Prostate gland (tissue), 2 donors: ENCODE data around the gene GRIK2.

ENCODE experiments used
- POLR2A ChIP-seq: fragments of 450-650 bp; IDR thresholded peaks from one replicate; pipeline ENCODE4 v1.6.1; 2016; ENCODE audit warnings: antibody characterized with exemption, mild to moderate bottlenecking
- TF ChIP-seq, protein P1 (sequence below), 4 experiments: fragments of 200-600 bp in 2 of 4; fragments of 450-650 bp in 2 of 4; sonication (generic) in 2 of 4; IDR thresholded peaks; 1 replicate in 3 of 4; 2 replicates in 1 of 4; pipeline ENCODE4 v1.5.1; 2016 to 2019; ENCODE audit warnings: antibody characterized with exemption in 4 of 4, mild to moderate bottlenecking in 2 of 4, moderate library complexity in 2 of 4

DNA sequence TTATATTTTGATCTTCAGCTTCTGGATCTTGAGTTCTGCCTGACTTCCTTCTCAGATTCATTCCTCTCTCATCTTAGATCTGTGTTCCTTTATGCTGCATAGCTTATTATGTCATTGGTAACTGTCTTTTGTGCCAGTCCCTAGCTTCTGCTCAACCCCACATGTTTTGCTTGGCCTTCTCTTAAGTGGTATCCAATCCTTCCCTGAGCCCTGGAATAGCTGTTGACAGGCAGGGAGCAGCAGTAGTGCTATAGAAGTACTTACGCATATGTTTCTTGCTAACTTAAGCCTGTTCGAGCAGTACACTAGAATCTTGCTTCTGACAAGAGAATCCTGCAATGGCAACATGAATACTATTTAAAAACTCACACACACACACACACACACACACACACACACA is 13.6 kb upstream of the GRIK2 start:
- TF ChIP-seq, protein P1, sequence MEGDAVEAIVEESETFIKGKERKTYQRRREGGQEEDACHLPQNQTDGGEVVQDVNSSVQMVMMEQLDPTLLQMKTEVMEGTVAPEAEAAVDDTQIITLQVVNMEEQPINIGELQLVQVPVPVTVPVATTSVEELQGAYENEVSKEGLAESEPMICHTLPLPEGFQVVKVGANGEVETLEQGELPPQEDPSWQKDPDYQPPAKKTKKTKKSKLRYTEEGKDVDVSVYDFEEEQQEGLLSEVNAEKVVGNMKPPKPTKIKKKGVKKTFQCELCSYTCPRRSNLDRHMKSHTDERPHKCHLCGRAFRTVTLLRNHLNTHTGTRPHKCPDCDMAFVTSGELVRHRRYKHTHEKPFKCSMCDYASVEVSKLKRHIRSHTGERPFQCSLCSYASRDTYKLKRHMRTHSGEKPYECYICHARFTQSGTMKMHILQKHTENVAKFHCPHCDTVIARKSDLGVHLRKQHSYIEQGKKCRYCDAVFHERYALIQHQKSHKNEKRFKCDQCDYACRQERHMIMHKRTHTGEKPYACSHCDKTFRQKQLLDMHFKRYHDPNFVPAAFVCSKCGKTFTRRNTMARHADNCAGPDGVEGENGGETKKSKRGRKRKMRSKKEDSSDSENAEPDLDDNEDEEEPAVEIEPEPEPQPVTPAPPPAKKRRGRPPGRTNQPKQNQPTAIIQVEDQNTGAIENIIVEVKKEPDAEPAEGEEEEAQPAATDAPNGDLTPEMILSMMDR (IDR thresholded peaks at IDR 0.05) = no peak
- no peak for TF ChIP-seq POLR2A
